OCI-LY3 (cell line): ENCODE data around the gene ASIC2.

Experiments used
- H2AFZ ChIP-seq: fragments of 200-600, 300-600 bp; shearing (Covaris generic); 2 replicates; pipeline ENCODE4 v1.6.0; 2014; ENCODE audit warnings: antibody characterized with exemption, low read depth, low read length
- H3K27ac ChIP-seq: fragments of 200-600, 300-600 bp; sonication (generic); 2 replicates; pipeline ENCODE4 v1.5.1; 2014; ENCODE audit warnings: mild to moderate bottlenecking, low read length, moderate library complexity, mixed read lengths
- H3K27me3 ChIP-seq: fragments of 200-600, 300-600 bp; sonication (generic); 2 replicates; pipeline ENCODE4 v1.6.1; 2014; ENCODE audit warnings: low read depth, low read length, mixed read lengths
- H3K36me3 ChIP-seq: fragments of 200-600, 300-600 bp; sonication (generic); replicated peaks from 2 replicates; pipeline ENCODE3; 2014; ENCODE audit warnings: low read depth, low read length, mixed read lengths
- H3K4me1 ChIP-seq: fragments of 300-600, 200-600 bp; sonication (generic); 2 replicates; pipeline ENCODE4 v1.6.1; 2014; ENCODE audit warnings: low read length, mixed read lengths
- H3K4me2 ChIP-seq: fragments of 200-600, 300-600 bp; sonication (generic); 2 replicates; pipeline ENCODE4 v1.6.1; 2014; ENCODE audit warnings: low read length, mixed read lengths
- H3K4me3 ChIP-seq: fragments of 300-600, 200-600 bp; sonication (generic); 2 replicates; pipeline ENCODE4 v1.5.1; 2014; ENCODE audit warnings: antibody characterized with exemption, mild to moderate bottlenecking, low read length, moderate library complexity
- H3K79me2 ChIP-seq: fragments of 300-600, 200-600 bp; shearing (Covaris generic); 2 replicates; pipeline ENCODE4 v1.6.1; 2014; ENCODE audit warnings: mild to moderate bottlenecking, low read length, mixed read lengths
- H3K9ac ChIP-seq: fragments of 300-600, 200-600 bp; shearing (Covaris generic); 2 replicates; pipeline ENCODE4 v1.6.0; 2014; ENCODE audit warnings: mild to moderate bottlenecking, low read length, moderate library complexity
- H3K9me3 ChIP-seq: fragments of 200-600, 300-600 bp; shearing (Covaris generic); 2 replicates; pipeline ENCODE4 v1.6.1; 2014; ENCODE audit warnings: low read length, mixed read lengths; ENCODE audit not compliant: insufficient read depth
- H4K20me1 ChIP-seq: fragments of 200-600, 300-600 bp; sonication (generic); 2 replicates; pipeline ENCODE4 v1.6.1; 2016; ENCODE audit warnings: low read length, mixed read lengths; ENCODE audit not compliant: insufficient read depth
- EZH2phosphoT487 ChIP-seq: fragments of 200-600 bp; shearing (Covaris generic); IDR thresholded peaks from 2 replicates; pipeline ENCODE4 v1.6.1; 2018; ENCODE audit warnings: antibody characterized with exemption, mixed run types, low read depth
- TF ChIP-seq, protein P1 (sequence below): fragments of 200-600, 300-600 bp; sonication (generic); IDR thresholded peaks from 2 replicates; pipeline ENCODE4 v1.5.1; 2014; ENCODE audit warnings: antibody characterized with exemption, low read length, low read depth

Gene ASIC2

DNA sequence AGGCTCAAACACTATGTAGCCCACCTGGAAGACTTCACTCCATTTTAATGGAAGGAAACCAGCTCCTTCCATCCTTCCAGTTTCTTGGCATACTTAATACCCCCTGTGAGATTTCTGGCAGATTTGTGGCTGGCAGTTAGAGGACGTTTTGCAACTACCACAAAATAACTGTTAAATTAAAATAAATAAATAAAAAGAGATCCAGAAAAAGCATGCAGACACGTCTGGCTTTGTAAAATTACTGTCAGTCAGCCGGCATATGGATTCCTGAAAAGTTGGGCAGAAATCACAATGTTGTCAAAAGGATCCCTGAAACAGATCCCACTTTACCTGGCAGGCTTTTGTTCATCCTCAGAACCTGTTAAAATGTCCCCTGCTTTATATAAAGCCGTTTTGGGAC is 113.9 kb downstream of the ASIC2 start:
- H4K20me1 ChIP-seq, result no peaks in the 10 kb centered on the region
- H3K4me1 ChIP-seq, result no peaks in the 10 kb centered on the region
- H3K9me3 ChIP-seq, result no peaks in the 10 kb centered on the region
- peaks cover 52% of the 10 kb centered on the region for H3K27me3 ChIP-seq
- no peak overlapping the region for H3K4me3 ChIP-seq
- no peak overlapping the region for H3K9ac ChIP-seq
- no peaks in the 10 kb centered on the region for H3K79me2 ChIP-seq
- no peak overlapping the region for H3K27ac ChIP-seq
- TF ChIP-seq, protein P1, sequence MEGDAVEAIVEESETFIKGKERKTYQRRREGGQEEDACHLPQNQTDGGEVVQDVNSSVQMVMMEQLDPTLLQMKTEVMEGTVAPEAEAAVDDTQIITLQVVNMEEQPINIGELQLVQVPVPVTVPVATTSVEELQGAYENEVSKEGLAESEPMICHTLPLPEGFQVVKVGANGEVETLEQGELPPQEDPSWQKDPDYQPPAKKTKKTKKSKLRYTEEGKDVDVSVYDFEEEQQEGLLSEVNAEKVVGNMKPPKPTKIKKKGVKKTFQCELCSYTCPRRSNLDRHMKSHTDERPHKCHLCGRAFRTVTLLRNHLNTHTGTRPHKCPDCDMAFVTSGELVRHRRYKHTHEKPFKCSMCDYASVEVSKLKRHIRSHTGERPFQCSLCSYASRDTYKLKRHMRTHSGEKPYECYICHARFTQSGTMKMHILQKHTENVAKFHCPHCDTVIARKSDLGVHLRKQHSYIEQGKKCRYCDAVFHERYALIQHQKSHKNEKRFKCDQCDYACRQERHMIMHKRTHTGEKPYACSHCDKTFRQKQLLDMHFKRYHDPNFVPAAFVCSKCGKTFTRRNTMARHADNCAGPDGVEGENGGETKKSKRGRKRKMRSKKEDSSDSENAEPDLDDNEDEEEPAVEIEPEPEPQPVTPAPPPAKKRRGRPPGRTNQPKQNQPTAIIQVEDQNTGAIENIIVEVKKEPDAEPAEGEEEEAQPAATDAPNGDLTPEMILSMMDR, result no peak
- no peak for TF ChIP-seq EZH2phosphoT487
- H3K4me2 ChIP-seq, result no peak overlapping the region
- no peak overlapping the region for H2AFZ ChIP-seq
- no peaks in the 10 kb centered on the region for H3K36me3 ChIP-seq

- no peaks in the 10 kb centered on the region for H4K20me1 ChIP-seq
- no peak overlapping the region for H3K4me3 ChIP-seq
- no peaks in the 10 kb centered on the region for H3K36me3 ChIP-seq
- no peak overlapping the region for H3K27ac ChIP-seq
- no peaks in the 10 kb centered on the region for H3K79me2 ChIP-seq
- no peak for TF ChIP-seq EZH2phosphoT487
- TF ChIP-seq, protein P1, result no peak
- H3K27me3 ChIP-seq, result peaks cover 47% of the 10 kb centered on the region
- no peak overlapping the region for H3K4me2 ChIP-seq
- H3K9ac ChIP-seq, result no peak overlapping the region
- H3K9me3 ChIP-seq, result no peaks in the 10 kb centered on the region
- H3K4me1 ChIP-seq, result no peaks in the 10 kb centered on the region
- H2AFZ ChIP-seq, result no peak overlapping the region
Observed at GRCh38 chr17:33178681-33179080, 114.4 kb downstream of the ASIC2 start.

DNA sequence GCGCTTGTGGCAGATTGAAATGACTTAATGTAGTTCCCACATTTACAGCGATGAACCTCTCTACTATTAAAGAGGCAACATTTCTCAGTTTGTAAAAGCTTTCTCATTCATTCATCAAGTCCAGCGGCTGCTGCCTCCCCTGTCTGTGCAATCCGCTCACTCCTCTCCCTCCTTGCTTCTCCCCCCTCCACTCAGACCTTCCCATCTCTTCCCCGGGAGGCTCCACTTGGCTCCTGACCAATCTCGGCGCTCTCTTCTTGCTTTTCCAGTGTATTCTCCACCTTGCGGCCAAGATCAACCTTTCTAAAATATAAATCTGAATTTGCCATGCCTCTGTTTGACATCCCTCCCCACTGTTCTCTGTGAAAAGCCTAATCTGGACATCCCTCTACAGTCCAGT is 117.5 kb downstream of the ASIC2 start:
- H3K79me2 ChIP-seq, result no peaks in the 10 kb centered on the region
- no peak for TF ChIP-seq EZH2phosphoT487
- TF ChIP-seq, protein P1, result no peak
- H3K4me3 ChIP-seq, result no peak overlapping the region
- no peak overlapping the region for H3K27ac ChIP-seq
- no peaks in the 10 kb centered on the region for H3K9me3 ChIP-seq
- no peaks in the 10 kb centered on the region for H4K20me1 ChIP-seq
- no peaks in the 10 kb centered on the region for H3K4me1 ChIP-seq
- no peak overlapping the region for H3K4me2 ChIP-seq
- H3K27me3 ChIP-seq, result peaks cover 18% of the 10 kb centered on the region
- H3K9ac ChIP-seq, result no peak overlapping the region
- H3K36me3 ChIP-seq, result no peaks in the 10 kb centered on the region
- no peak overlapping the region for H2AFZ ChIP-seq

DNA sequence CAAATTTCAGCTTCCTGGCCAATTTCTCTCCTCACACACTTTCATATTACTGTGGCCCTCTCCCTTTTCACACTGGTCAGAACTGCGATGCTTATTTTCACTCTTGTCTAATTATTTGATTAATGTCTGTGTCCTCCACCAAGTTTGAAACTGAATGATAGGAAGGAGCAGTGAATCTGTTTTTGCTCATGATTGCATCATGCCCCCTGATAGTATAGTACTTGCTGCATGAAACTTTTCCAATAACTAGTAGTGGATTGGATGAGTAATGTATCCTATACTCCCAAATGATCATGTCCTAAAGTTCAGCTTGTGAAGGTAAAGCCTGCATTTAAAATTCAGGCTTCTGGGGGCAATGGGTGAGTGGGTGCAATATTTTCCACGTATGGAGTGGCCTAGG is 121.2 kb downstream of the ASIC2 start:
- H3K4me2 ChIP-seq, result no peak overlapping the region
- H4K20me1 ChIP-seq, result no peaks in the 10 kb centered on the region
- H3K4me1 ChIP-seq, result no peaks in the 10 kb centered on the region
- H3K79me2 ChIP-seq, result no peaks in the 10 kb centered on the region
- TF ChIP-seq, protein P1, result no peak
- TF ChIP-seq EZH2phosphoT487, result no peak
- H3K4me3 ChIP-seq, result no peak overlapping the region
- H3K36me3 ChIP-seq, result no peaks in the 10 kb centered on the region
- H3K9me3 ChIP-seq, result no peaks in the 10 kb centered on the region
- H2AFZ ChIP-seq, result no peak overlapping the region
- H3K9ac ChIP-seq, result no peak overlapping the region
- H3K27ac ChIP-seq, result no peak overlapping the region
- H3K27me3 ChIP-seq, result peaks cover 7% of the 10 kb centered on the region; the same call in 1 of the 2 replicates
